Sigmoid colon (tissue), 4 donors: Measurements from ENCODE around the gene CCNL2.
A peak's percentile ranks its signal among the peaks of the same experiment; 100 is the strongest.

ENCODE experiments used
- EP300 ChIP-seq, 4 donors: sonication (generic); formaldehyde crosslinking; IDR thresholded peaks; one replicate each; pipeline ENCODE4 v1.6.1; 2017; ENCODE audit warnings: antibody characterized with exemption in 4 of 4
- POLR2A ChIP-seq, 2 donors: fragments of 450-650 bp; IDR thresholded peaks; one replicate each; pipeline ENCODE4 v1.6.1; 2016; ENCODE audit warnings: antibody characterized with exemption in 2 of 2, mild to moderate bottlenecking in 2 of 2, moderate library complexity in 2 of 2
- POLR2AphosphoS5 ChIP-seq, 4 donors: sonication (generic); formaldehyde crosslinking; IDR thresholded peaks; one replicate each; pipeline ENCODE4 v1.6.1; 2017; ENCODE audit warnings: antibody characterized with exemption in 4 of 4
- TF ChIP-seq, protein P1 (sequence below), 4 experiments: fragments of 450-650 bp in 3 of 4; fragments of 200-600 bp in 1 of 4; IDR thresholded peaks; one replicate each; pipeline ENCODE4 v1.5.1; 2016 to 2019; ENCODE audit warnings: antibody characterized with exemption in 4 of 4, mild to moderate bottlenecking in 3 of 4, moderate library complexity in 2 of 4

DNA sequence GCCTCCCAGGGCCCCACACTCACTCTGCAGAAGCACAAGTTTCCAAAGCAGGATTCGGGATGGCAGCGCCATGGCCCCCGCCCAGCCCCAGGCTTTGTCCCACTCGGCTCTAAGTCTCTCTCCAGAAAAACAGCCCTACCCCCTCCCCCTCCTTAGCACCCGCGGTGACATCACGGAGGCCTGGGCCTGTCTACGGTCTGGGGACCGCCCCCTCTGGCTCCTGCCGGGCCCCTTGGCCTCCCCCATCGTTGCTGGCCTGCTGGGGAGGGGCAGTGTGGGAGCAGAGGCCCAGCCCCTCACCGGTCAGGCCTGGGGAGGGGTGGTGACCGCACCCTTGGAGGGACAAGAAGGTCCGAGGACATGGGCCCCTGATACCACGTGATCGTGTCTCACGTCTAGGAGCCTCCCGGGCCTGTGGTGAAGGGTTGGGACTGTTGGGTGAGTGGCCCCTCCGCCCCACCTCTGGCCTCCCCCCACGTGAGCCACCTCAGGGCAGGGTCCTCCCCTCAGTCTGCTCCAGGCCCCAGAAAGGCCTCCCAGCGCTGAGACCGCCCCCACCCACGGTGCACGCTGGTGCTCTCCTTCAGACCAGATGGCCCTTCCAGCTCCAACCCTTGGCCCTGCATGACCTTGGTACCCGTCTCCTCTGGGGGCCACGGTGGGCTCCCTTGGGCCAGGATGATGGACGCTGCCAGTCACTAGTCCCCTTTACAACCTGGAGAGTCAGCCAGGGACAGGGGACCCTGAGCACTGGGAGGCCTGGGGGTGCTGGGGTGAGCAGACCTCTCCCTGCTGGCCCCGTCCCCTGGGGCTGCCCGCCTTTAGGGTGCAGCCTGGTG is 40.5 kb downstream of the CCNL2 start, which contains the start of gene MXRA8:
- TF ChIP-seq, protein P1, sequence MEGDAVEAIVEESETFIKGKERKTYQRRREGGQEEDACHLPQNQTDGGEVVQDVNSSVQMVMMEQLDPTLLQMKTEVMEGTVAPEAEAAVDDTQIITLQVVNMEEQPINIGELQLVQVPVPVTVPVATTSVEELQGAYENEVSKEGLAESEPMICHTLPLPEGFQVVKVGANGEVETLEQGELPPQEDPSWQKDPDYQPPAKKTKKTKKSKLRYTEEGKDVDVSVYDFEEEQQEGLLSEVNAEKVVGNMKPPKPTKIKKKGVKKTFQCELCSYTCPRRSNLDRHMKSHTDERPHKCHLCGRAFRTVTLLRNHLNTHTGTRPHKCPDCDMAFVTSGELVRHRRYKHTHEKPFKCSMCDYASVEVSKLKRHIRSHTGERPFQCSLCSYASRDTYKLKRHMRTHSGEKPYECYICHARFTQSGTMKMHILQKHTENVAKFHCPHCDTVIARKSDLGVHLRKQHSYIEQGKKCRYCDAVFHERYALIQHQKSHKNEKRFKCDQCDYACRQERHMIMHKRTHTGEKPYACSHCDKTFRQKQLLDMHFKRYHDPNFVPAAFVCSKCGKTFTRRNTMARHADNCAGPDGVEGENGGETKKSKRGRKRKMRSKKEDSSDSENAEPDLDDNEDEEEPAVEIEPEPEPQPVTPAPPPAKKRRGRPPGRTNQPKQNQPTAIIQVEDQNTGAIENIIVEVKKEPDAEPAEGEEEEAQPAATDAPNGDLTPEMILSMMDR (IDR thresholded peaks at IDR 0.05): no peak
- no peak for TF ChIP-seq EP300 (IDR thresholded peaks at IDR 0.05)
- TF ChIP-seq POLR2AphosphoS5 (IDR thresholded peaks at IDR 0.05): peak; percentile 62 to 85 (median 77)
- peak; percentile 48 to 49 for TF ChIP-seq POLR2A (IDR thresholded peaks at IDR 0.05)
